GM21737 (cell line): ENCODE data around the gene TBC1D9B.

ENCODE experiments used
- ATAC-seq: cut with Tn5 transposase; IDR thresholded peaks from one replicate; pipeline ENCODE4 v1.9.1; 2021; ENCODE audit warnings: mild to moderate bottlenecking, moderate library complexity; ENCODE audit not compliant: unreplicated experiment

Gene TBC1D9B

GRCh38 chr5:179908528-179908927 lies 831 bp upstream of the TBC1D9B start:
- ATAC-seq: no peak

DNA sequence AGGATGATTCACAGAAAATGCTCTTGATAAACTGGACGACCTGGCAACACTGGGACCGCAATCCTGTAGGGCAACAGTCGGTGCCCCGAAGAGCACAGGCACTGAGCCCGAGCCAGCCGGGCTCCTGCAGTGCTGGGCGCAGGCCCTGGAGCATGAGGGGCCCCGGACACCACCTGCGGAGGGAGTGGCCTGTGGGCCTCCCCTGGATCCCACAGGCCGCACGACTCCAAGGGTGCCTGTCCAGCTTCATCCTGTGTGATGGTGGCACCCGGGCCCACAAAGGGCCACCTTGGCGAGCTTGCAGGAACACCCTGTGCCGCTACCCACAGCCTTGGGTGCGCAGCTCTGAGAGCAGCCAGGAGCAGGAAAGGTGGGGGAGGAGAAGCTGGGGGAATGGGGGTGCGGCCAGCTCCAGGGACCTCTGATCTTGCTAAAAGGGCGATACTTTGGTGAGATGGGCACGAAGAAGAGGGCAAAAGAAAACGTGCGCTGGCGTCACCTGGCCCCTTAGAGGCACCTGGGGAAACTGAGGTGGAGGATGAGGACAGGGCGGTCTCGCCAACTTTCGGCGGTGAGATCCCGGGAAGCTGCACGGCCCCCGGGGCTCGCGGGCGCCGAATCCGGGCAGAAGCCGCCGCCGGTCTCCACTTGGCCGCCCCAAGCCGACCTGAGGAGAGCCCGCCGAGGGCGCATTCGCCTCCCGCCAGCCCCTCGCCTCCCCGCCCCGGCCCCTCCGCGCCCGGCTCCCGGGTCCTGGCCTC lies 722 bp downstream of the TBC1D9B start:
- no peak for ATAC-seq

DNA sequence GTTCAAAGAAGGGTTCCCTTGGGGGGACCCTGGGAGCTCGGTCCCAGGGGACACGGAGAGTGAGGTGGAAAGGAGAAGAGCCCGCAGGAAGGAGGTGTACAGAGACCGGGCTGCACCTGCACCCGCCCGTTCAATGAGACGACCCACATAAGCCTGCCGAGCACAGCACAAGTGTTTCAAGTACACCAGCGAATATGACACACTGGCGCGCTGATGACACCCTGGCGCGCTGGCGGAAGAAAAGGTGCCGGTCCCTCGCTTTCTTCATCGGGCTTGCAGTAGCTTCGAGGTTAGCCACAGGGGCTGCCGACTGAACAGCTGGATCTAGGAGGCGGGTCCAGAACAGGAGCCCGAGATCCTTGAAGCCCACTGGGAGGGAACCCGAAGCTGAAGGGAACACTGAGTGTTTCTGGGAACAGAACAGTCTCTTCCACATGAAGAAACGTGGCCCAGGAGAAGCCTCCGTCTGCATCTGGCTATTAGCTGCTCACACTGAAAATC lies 1.4 kb downstream of the TBC1D9B start:
- ATAC-seq: no peak

GRCh38 chr5:179905161-179905560 lies 2.5 kb downstream of the TBC1D9B start:
- no peak for ATAC-seq

DNA sequence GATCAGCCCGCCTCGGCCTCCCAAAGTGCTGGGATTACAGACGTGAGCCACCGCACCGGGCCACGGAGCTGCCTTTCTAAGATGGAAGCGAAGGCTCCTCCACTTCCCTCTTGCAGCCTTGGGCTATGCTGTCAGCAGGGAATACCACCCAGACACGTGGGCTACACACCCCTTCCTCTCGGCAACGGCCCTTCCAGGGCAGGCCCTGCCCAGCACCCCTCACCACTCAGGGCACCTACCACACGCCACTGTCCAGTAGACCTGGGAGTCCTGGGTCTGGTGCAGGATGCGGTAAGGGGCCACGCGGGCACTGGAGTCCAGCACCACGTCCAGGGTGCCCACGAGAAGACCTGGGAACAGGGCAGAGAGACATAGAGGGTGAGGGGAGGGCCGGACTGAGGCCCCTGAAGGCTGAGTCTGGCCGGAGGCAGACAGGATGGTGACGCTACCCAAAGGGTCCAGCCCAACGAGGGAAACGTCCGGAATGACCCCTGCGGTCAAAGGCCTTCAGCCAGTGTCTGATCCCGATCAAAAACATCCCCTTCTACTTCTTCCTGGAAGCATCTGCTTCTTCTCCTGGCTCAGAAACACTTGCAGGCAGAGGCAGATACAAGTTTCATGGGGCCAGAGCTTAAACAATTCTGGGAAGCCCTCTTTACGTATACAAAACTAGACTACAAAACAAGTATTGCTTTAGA lies 3.1 kb downstream of the TBC1D9B start:
- no peak for ATAC-seq

DNA sequence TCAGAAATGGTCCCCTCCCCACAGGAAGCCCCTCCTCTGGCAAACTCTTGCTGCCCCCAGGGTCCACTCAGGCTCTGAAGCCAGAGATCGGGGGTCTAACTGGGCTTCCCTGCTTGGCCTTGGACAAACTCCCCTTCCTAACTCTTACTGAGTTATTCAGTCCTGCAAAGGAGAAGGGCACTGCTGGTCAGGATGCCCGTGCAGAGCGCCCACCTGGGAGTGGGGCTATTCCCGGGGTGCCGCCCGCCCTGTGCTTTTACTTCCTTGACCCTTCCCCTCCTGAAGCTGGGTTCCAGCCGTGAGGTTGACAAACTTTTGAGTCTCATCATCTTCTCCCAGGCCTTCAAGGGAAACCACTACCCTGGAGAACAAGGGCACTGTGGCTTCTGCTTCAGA lies 4.9 kb downstream of the TBC1D9B start:
- no peak for ATAC-seq

- ATAC-seq: no peak
These were observed 5.6 kb downstream of the TBC1D9B start for GRCh38 chr5:179901915-179902762.

DNA sequence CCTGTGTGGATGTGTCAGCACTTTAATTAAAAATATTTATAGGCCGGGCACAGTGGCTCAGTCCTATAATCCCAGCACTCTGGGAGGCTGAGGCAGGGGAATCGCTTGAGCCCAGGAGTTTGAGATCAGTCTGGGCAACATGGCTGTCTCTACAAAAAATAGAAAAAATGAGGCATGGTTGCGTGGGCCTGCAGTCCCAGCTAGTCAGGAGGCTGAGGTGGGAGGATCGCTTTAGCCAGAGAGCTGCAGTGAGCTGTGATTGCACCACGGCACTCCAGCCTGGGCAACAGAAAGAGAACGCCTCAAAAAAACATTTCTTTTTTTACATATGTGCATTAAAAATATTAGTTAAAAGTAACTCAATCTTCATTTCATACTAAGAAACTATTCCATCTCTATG lies 6.2 kb downstream of the TBC1D9B start:
- ATAC-seq: no peak

DNA sequence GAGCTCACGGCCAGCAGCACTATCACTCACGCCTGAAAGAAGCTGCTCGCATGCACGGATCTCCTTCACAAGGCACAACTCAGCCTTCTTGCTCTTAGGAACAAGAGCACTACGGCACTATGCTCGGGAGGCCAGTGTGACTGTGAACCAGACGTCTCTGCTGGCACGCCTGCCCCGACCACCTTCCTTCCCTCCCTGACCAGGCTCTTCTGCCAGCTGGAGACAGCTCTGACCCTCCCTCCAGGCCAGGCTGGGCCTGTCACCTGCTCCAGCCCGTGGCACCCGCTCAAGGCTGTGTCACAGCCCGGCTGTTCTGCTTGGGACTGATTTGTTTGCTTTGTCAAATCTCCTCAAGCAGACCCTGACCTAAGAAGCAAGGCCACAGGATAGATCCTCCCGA lies 7.0 kb downstream of the TBC1D9B start:
- ATAC-seq: no peak

DNA sequence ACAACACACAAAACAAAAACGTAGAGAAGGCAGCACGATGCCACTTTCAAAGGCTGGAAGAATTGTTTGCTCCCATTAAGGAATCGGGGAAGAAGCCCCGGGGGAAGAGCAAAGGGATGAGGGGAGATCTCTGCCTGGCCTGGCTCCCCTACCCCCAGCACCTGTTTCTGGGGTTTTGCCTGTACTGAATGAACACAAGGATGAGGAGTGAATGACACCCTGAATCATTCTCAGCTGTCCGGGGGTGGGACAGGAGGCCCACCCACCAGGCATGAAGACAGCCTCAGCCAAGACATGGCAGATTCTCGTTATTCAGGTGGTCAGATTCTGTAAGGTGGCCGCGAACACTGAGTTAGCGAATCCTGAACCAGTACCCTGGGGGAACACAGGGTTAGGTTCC lies 7.5 kb downstream of the TBC1D9B start:
- no peak for ATAC-seq

DNA sequence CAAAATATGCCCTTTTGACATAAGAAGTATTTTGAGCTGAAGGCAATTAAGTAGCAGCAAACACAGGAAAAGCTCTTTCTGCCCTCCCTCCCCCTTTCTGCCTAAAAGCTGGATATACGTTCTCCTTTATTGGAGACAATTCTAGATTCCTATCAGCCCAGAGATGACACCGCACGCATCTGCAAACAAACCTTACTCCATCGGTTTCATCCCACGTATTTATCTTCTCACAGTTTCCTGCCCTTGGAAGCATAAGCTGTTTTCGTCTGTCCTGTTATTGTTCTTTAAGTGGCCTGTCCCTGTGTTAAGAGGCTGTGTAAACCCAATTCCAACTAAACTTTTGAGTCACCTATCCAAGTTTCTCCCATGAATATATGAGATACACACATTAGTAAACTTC lies 11.8 kb downstream of the TBC1D9B start:
- no peak for ATAC-seq

DNA sequence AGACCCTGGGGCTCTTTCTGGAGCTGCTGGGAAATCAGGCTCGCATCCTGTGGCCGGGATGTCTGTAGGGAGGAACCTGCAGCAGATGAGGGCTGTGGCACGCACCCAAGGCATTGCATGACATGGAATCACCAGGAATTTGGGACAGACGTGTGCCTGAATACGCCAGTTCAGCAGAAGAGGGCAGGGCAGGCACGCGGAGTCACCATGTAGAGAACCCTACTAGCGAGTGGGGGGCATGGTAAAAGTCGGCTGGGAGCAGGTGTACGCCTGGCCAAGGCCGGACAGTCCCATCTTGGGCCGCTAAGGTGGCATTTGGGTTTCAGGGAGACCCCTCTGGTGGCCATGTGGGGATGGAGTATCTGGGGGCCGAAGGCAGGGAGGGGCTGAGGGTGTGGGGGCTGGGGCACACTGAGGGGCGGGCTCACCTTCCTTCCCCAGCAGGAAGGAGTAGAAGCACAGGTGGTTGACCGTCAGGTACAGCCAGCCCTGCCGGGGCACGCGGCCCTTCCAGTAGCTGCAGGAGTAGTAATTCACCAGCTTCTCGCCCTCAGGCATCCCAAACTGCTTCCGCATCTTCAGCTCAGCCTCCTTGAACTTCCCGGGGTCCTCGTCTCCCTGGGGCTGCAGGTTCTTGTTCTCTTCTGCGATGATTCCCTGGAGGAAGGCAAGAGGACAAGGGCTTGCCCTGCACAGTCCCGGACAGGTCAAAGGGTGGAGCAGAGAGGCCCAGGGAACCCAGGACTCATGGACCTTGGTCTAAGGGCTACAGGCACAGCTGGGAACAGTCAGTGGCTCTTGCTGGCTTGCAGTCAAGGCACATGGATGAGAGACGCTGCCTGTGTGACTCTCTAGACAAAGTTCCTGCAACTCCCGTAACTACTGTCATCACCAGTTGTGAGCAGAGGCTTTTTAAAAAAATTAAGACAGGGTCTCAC lies 13.5 kb downstream of the TBC1D9B start:
- no peak for ATAC-seq

DNA sequence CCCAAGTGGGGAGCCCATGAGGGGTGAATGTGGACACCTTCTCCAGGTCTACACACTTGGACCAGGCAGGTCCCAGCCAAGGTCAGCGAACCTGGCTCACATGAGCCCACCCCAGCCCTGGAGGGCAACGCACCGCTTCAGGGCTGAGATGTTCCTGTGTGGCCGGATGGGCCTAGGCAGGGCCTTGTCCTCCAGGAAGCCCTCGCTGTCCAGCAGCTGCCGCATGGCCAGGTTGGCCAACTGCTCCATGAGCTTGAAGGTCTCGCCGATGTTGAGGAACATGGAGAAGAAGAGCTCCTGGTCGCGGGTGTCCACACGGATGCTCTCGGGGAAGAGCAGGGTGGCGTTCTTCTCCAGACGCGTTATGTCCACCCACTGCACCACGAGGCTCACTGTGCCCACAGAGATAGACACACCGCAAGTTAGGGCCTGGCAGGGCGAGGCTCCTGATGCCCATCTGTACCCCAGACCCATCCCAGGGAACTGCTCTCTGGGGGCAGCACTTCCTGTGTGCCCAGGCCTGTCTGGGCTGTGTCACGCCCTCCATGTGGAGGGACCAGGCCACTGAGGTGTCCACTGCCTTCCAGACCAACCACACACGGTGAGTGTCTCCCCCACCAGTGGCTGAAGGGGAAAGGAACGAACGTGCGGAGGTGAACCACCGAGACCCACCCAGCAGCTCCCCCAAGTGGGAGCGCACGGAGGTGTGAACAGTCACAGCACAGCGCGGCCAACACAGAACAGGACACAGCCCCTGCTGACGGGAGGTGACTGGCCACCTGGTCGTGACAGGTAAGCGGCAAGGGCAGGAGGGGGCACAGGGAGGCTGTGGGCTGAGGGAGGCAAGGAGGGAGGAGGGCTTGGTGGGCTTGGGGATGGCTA lies 14.4 kb downstream of the TBC1D9B start:
- ATAC-seq: no peak

GRCh38 chr5:179892255-179892654 lies 15.4 kb downstream of the TBC1D9B start:
- no peak for ATAC-seq

- no peak for ATAC-seq
These were observed 16.7 kb downstream of the TBC1D9B start for GRCh38 chr5:179890751-179891682.

DNA sequence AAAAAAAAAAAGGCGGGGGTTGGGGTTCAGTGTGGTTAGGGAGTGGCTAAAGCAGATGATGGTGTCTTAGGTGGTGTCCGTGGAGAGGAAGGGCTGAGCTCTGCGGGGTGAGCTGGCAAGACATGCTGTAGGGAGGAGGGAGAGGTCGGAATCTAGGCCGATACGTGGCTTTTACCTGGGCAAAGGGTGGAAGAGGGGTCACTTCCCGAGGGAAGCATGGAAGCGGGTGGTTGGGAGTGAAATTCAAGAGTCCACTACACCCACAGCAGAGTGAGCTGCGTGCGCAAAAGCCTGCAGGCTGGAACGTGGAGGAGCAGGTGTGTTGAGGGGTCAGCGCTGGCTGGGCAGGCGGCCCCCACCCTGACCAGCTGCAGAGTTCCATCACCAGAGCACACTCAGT lies 17.8 kb downstream of the TBC1D9B start:
- no peak for ATAC-seq

DNA sequence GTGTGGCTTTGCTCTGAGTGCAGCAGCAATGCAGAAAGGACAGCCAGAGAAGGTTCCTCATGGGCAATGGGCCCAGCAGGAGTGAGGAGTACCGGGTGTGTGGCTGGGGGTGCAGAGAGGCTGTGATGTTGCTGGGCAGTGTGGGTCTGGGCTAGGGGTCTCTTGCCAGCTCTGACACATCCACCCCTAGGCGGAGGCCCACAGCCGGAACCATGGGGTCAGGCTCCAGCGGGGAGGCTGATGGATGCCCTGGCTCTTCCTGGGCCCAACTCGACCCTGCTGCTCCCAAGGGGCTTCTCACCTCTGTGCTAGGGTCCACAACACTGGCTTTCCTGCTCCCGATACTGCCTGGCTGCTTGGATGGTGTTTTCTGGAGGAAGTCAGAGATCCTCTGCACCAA lies 19.9 kb downstream of the TBC1D9B start:
- ATAC-seq: no peak

- ATAC-seq: no peak
These were observed 20.6 kb downstream of the TBC1D9B start for GRCh38 chr5:179887095-179887494.
